Keratinocyte (primary cell): Measurements from ENCODE around the gene SH3RF1. TPM values are rescaled to one million over a fixed set of nuclear protein-coding genes. Genes with fewer than 3 reads are reported as not detected.
"Not testable (repeated sequence)": the region's sequence is repeated elsewhere in the genome, so short reads cannot be mapped to it uniquely, and the experiment has no call there.

ENCODE experiments used
- DNase-seq: peaks from one replicate; pipeline ENCODE4 v3.0.0-alpha.2; 2011; ENCODE audit warnings: low read depth, missing footprints, low spot score
- FAIRE-seq: peaks from 2 replicates; lab custom pipeline; 2011; peaks lifted over from hg19 to GRCh38; lab: Jason Lieb, UNC
- H2AFZ ChIP-seq: 2 replicates; pipeline ENCODE4 v1.6.0; 2012; ENCODE audit warnings: low read length, control low read depth, inconsistent platforms; ENCODE audit not compliant: control insufficient read depth
- H3K27ac ChIP-seq: 2 replicates; pipeline ENCODE4 v1.5.1; 2011; ENCODE audit warnings: low read length; ENCODE audit not compliant: control insufficient read depth, insufficient read depth
- H3K27me3 ChIP-seq: 3 replicates; pipeline ENCODE4 v1.6.0; 2011; ENCODE audit warnings: low read length; ENCODE audit not compliant: control insufficient read depth, insufficient read depth; ENCODE audit errors: extremely low read depth
- H3K36me3 ChIP-seq, 2 experiments: 2 replicates in 1 of 2; 3 replicates in 1 of 2; pipeline ENCODE4 v1.5.1; 2011; ENCODE audit warnings: low read length in 2 of 2, mild to moderate bottlenecking in 1 of 2; ENCODE audit not compliant: control insufficient read depth in 2 of 2, insufficient read depth in 2 of 2; ENCODE audit errors: extremely low read depth in 1 of 2
- H3K4me1 ChIP-seq: 3 replicates; pipeline ENCODE4 v1.5.1; 2011; ENCODE audit warnings: low read length; ENCODE audit not compliant: control insufficient read depth, insufficient read depth; ENCODE audit errors: extremely low read depth
- H3K4me2 ChIP-seq: 3 replicates; pipeline ENCODE4 v1.6.0; 2011; ENCODE audit warnings: low read depth, low read length; ENCODE audit not compliant: control insufficient read depth, insufficient read depth; ENCODE audit errors: extremely low read depth
- H3K4me3 ChIP-seq, 3 experiments: fragments of 200-600 bp in 1 of 3; sonication (generic) in 1 of 3; 2 replicates in 2 of 3; 3 replicates in 1 of 3; pipeline ENCODE4 v1.5.1; 2011 to 2016; ENCODE audit warnings: low read length in 3 of 3, mild to moderate bottlenecking in 3 of 3, control low read depth in 2 of 3, inconsistent platforms in 1 of 3, low read depth in 1 of 3, mixed read lengths in 1 of 3, mixed run types in 1 of 3, moderate library complexity in 1 of 3; ENCODE audit not compliant: control insufficient read depth in 2 of 3, insufficient read depth in 2 of 3; ENCODE audit errors: extremely low read depth in 1 of 3
- H3K79me2 ChIP-seq: 2 replicates; pipeline ENCODE4 v1.6.0; 2012; ENCODE audit warnings: low read length; ENCODE audit not compliant: control insufficient read depth, insufficient read depth
- H3K9ac ChIP-seq: 3 replicates; pipeline ENCODE4 v1.6.0; 2011; ENCODE audit warnings: low read length; ENCODE audit not compliant: control insufficient read depth, insufficient read depth; ENCODE audit errors: extremely low read depth
- H3K9me1 ChIP-seq: 3 replicates; pipeline ENCODE4 v1.6.0; 2011; ENCODE audit warnings: low read length; ENCODE audit not compliant: control insufficient read depth, insufficient read depth; ENCODE audit errors: extremely low read depth
- H3K9me3 ChIP-seq: 2 replicates; pipeline ENCODE4 v1.5.1; 2012; ENCODE audit warnings: low read depth, low read length; ENCODE audit not compliant: control insufficient read depth
- H4K20me1 ChIP-seq: 3 replicates; pipeline ENCODE4 v1.6.0; 2011; ENCODE audit warnings: low read length; ENCODE audit not compliant: control insufficient read depth, insufficient read depth; ENCODE audit errors: extremely low read depth
- CTCF ChIP-seq, 3 experiments: IDR thresholded peaks in 1 of 3; conservative IDR thresholded peaks in 1 of 3; optimal IDR thresholded peaks in 1 of 3; 2 replicates in 2 of 3; 3 replicates in 1 of 3; pipeline versions ENCODE3 to v1.5.1; 2011; ENCODE audit warnings: low read length in 3 of 3, mild to moderate bottlenecking in 3 of 3, moderate library complexity in 2 of 3, control low read depth in 1 of 3, inconsistent platforms in 1 of 3; ENCODE audit not compliant: insufficient read depth in 2 of 3; ENCODE audit errors: extremely low read depth in 1 of 3
- EZH2 ChIP-seq: IDR thresholded peaks from one replicate; pipeline ENCODE4 v1.6.1; 2012; ENCODE audit warnings: inconsistent platforms, mild to moderate bottlenecking, low read length, moderate library complexity
- dilution Hi-C: fragments of 300-500 bp; cut with MboI; formaldehyde crosslinking; loops from one replicate; pipeline ENCODE4 v1.7.0; 2020; ENCODE audit warnings: low sequenced_read_pairs; ENCODE audit not compliant: extremely low pct_ligation_motif_present
- polyA plus RNA-seq, 5 experiments: library from polyadenylated mRNA; depleted of rRNA in 3 of 5; stranded (reverse) in 3 of 5; stranded (forward) in 1 of 5; unstranded in 1 of 5; fragments of >200 nt; gene quantifications; 1 replicate in 1 of 5; 2 replicates in 3 of 5; 3 replicates in 1 of 5; pipeline versions ENCODE4 v1.2.1 to v1.2.3, GENCODE V29; 2011 to 2012; ENCODE audit warnings: missing spikeins in 2 of 5, low read depth in 1 of 5, low replicate concordance in 1 of 5

SH3RF1 gene
- polyA plus RNA-seq, 1 donor (not counting 4 experiments of a cell fraction or from before 2014, with no cell fraction given): 9.5 TPM

DNA sequence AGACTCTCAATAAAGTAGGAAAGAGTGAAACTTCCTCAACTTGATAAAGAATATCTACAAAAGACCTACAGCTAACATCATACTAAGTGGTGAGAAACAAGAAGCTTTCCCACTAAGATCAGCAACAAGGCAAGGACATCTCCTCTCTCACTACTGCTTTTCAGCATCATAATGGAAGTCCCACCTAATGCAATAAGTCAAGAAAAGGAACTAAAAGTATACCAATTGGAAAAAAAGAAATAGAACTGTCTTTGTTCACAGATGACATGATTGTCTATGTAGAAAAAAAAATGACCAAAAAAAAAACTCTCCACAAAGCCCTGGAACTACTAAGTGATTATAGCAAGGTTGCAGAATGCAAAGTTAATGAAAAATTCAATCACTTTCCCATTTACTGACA, 25.1 kb upstream of the SH3RF1 start:
- no peaks in the 10 kb centered on the region for H3K9me1 ChIP-seq
- H3K79me2 ChIP-seq: no peaks in the 10 kb centered on the region
- H3K9ac ChIP-seq: no peak overlapping the region
- no peaks in the 10 kb centered on the region for H4K20me1 ChIP-seq
- no peak for TF ChIP-seq CTCF (optimal IDR thresholded peaks at IDR 0.05 in 1 of 3, IDR thresholded peaks at IDR 0.05 in 1 of 3, conservative IDR thresholded peaks at IDR 0.05 in 1 of 3; ENCODE audit: extremely low read depth in 1 of 3, insufficient read depth in 2 of 3, low read length in 3 of 3)
- no peak for TF ChIP-seq EZH2
- H3K27ac ChIP-seq: no peak overlapping the region
- no peak overlapping the region for H3K4me3 ChIP-seq
- dilution Hi-C loops: no loop called here
- H3K9me3 ChIP-seq: no peaks in the 10 kb centered on the region
- FAIRE-seq: no peak
- H2AFZ ChIP-seq: no peak overlapping the region
- H3K4me2 ChIP-seq: no peak overlapping the region
- no peak for DNase-seq
- H3K4me1 ChIP-seq: no peaks in the 10 kb centered on the region
- H3K27me3 ChIP-seq: no peaks in the 10 kb centered on the region
- H3K36me3 ChIP-seq: no peaks in the 10 kb centered on the region

GRCh38 chr4:169293343-169294176, 22.8 kb upstream of the SH3RF1 start:
- Histone ChIP-seq H3K9ac (no peak overlapping the region), H3K4me2 (no peak overlapping the region), H3K9me1 (no peaks in the 10 kb centered on the region), H3K27me3 (no peaks in the 10 kb centered on the region), H3K9me3 (no peaks in the 10 kb centered on the region), H3K4me1 (no peaks in the 10 kb centered on the region), H3K79me2 (no peaks in the 10 kb centered on the region), H2AFZ (no peak overlapping the region), H3K4me3 (no peak overlapping the region), H3K36me3 (no peaks in the 10 kb centered on the region), H4K20me1 (no peaks in the 10 kb centered on the region), H3K27ac (no peak overlapping the region)
- dilution Hi-C loops: no loop called here
- DNase-seq (no peak), FAIRE-seq (no peak)
- no peak for TF ChIP-seq EZH2
- no peak for TF ChIP-seq CTCF (optimal IDR thresholded peaks at IDR 0.05 in 1 of 3, IDR thresholded peaks at IDR 0.05 in 1 of 3, conservative IDR thresholded peaks at IDR 0.05 in 1 of 3; ENCODE audit: extremely low read depth in 1 of 3, insufficient read depth in 2 of 3, low read length in 3 of 3)

DNA sequence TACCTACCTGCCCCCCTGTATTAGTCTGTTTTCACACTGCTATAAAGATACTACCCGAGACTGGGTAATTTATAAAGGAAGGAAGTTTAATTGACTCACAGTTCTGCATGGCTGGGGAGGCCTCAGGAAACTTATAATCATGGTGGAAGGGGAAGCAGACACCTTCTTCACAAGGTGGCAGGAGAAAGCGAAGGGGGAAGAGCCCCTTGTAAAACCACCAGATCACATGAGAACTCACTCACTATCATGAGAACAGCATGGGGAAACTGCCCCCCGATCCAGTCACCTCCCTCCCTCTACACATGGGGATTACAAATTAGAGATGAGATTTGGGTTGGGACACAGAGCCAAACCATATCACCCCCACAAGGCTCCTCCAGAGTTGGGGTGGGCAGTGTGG, 17.2 kb upstream of the SH3RF1 start:
- DNase-seq, H4K20me1 ChIP-seq, H2AFZ ChIP-seq, H3K4me2 ChIP-seq, H3K9me1 ChIP-seq, H3K4me3 ChIP-seq, FAIRE-seq, H3K79me2 ChIP-seq, dilution Hi-C loops, H3K4me1 ChIP-seq, H3K9me3 ChIP-seq, H3K27me3 ChIP-seq, H3K36me3 ChIP-seq, H3K27ac ChIP-seq, H3K9ac ChIP-seq: not testable (repeated sequence)
